Esophagus mucosa (tissue), 1 donor: ENCODE data around the gene OLR1. TPM values are rescaled to one million over a fixed set of nuclear protein-coding genes. Genes with fewer than 3 reads are reported as not detected.

Source experiments
- ATAC-seq: fragments of 200-7000 bp; cut with Tn5 transposase; one replicate; pipeline ENCODE4 v1.9.1; 2020
- total RNA-seq: library from RNA; stranded (reverse); gene quantifications from one replicate; pipeline ENCODE4 v1.2.4, GENCODE V29; 2023
- donor health status: DM: yes; HTN: yes; CAD: no.

The OLR1 gene
- total RNA-seq, 1 donor from 2014 or later: 0.24 TPM

GRCh38 chr12:10153271-10154144, 18.4 kb downstream of the OLR1 start:
- ATAC-seq: peak; percentile 89

GRCh38 chr12:10151621-10152020, 20.3 kb downstream of the OLR1 start:
- no peak for ATAC-seq

GRCh38 chr12:10147714-10148403, 24.1 kb downstream of the OLR1 start:
- no peak for ATAC-seq

GRCh38 chr12:10142976-10143589, 28.8 kb downstream of the OLR1 start:
- ATAC-seq: no peak

- peak; percentile 71 for ATAC-seq
Observed at GRCh38 chr12:10140001-10140400, 31.9 kb downstream of the OLR1 start.

GRCh38 chr12:10136637-10137205, 35.2 kb downstream of the OLR1 start:
- ATAC-seq: no peak

- no peak for ATAC-seq
Observed at GRCh38 chr12:10135126-10135525, 36.8 kb downstream of the OLR1 start.

GRCh38 chr12:10132850-10133370, 39.0 kb downstream of the OLR1 start:
- no peak for ATAC-seq

- ATAC-seq: no peak
Observed at GRCh38 chr12:10131111-10131690, 40.7 kb downstream of the OLR1 start.

GRCh38 chr12:10130042-10130441, 41.9 kb downstream of the OLR1 start, which contains the start of gene CLEC7A:
Gene CLEC7A, minus strand, starts transcription at chr12:10130199. Its CDS starts 117 bp downstream, at chr12:10130082.
- ATAC-seq: peak; percentile 85

GRCh38 chr12:10128687-10129086, 43.2 kb downstream of the OLR1 start:
- peak; percentile 57 for ATAC-seq

- ATAC-seq: no peak
Observed at GRCh38 chr12:10126413-10126812, 45.5 kb downstream of the OLR1 start.

- no peak for ATAC-seq
Observed at GRCh38 chr12:10122689-10123088, 49.2 kb downstream of the OLR1 start.

- ATAC-seq: no peak
Observed at GRCh38 chr12:10121278-10121677, 50.7 kb downstream of the OLR1 start.

- no peak for ATAC-seq
Observed at GRCh38 chr12:10119066-10119465, 52.9 kb downstream of the OLR1 start.

- peak; percentile 94 for ATAC-seq
Observed at GRCh38 chr12:10115890-10116289, 56.0 kb downstream of the OLR1 start.

- ATAC-seq: no peak
Observed at GRCh38 chr12:10115311-10115710, 56.6 kb downstream of the OLR1 start.

- peak; percentile 53 for ATAC-seq
Observed at GRCh38 chr12:10113920-10114319, 58.0 kb downstream of the OLR1 start.

GRCh38 chr12:10113075-10113474, 58.9 kb downstream of the OLR1 start:
- ATAC-seq: no peak

GRCh38 chr12:10111451-10111850, 60.5 kb downstream of the OLR1 start:
- no peak for ATAC-seq

- no peak for ATAC-seq
Observed at GRCh38 chr12:10110256-10110844, 61.6 kb downstream of the OLR1 start.
